Neutrophil (primary cell): ENCODE measurements around the gene SWI5.
"Not testable (repeated sequence)": the region's sequence is repeated elsewhere in the genome, so short reads cannot be mapped to it uniquely, and the experiment has no call there.

Experiments
- H3K27ac ChIP-seq: fragments of 200-600 bp; sonication (generic); 2 replicates; pipeline ENCODE4 v1.5.1; 2016; ENCODE audit warnings: mild to moderate bottlenecking, moderate library complexity
- H3K27me3 ChIP-seq: fragments of 200-600 bp; sonication (generic); 2 replicates; pipeline ENCODE4 v1.6.0; 2016; ENCODE audit warnings: mild to moderate bottlenecking
- H3K36me3 ChIP-seq: fragments of 200-600 bp; sonication (generic); 2 replicates; pipeline ENCODE4 v1.5.1; 2017
- H3K4me1 ChIP-seq, 2 experiments: fragments of 200-600 bp in 1 of 2; sonication (generic) in 1 of 2; 1 replicate in 1 of 2; 2 replicates in 1 of 2; pipeline versions ENCODE4 v1.5.1 to v1.6.1; 2013 to 2016; ENCODE audit warnings: low read depth in 1 of 2, low read length in 1 of 2, mild to moderate bottlenecking in 1 of 2, moderate library complexity in 1 of 2; ENCODE audit not compliant: control insufficient read depth in 1 of 2, insufficient read depth in 1 of 2
- H3K4me3 ChIP-seq, 2 experiments: fragments of 200-600 bp in 1 of 2; sonication (generic) in 1 of 2; 1 replicate in 1 of 2; 2 replicates in 1 of 2; pipeline ENCODE4 v1.5.1; 2013 to 2016; ENCODE audit warnings: low read depth in 1 of 2, low read length in 1 of 2, mild to moderate bottlenecking in 1 of 2, moderate library complexity in 1 of 2
- H3K9me3 ChIP-seq: fragments of 200-600 bp; sonication (generic); 2 replicates; pipeline ENCODE4 v1.5.1; 2016
- CTCF ChIP-seq: fragments of 200-600 bp; sonication (generic); IDR thresholded peaks from 2 replicates; pipeline ENCODE4 v1.5.1; 2016; ENCODE audit warnings: antibody characterized with exemption

Gene SWI5

DNA sequence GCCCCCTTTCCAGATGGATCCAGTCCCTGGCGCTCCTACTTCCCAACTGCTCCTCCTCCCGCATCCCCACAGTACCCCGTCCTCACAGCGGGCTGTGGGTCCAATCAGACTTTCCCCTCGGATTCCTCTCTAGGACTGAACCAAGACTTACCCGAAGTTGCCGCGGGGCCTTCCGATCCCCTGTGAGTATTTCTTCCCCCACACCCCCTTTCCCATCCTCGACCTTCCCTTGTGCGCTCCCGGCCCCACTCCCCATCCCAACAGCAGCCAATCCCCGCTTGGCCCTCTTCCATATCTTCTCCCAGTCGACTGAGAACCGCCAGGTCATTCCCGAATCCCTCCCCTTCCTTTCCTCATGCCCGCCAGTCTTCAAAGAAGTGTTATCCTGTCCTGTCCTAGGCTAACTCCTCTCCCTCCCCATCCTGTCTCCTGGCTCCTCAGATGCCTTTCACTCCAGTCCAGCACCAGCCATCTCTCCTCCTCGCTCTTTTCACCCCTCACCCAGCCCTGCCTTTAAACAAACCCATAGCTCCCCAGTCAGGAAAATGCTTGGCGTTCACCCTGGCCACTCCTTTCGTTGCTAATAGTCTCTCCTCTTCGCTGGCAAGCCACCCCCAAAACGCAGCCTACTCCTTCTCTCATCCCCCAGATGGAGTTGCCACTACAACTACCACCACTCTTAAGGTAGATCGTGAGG, 646 bp downstream of the SWI5 start:
- Histone ChIP-seq H3K4me1 (peaks cover 19 to 21% of the 10 kb centered on the region in 2 experiments), H3K27ac (peak overlapping the region; percentile 85), H3K36me3 (peaks cover 18% of the 10 kb centered on the region), H3K27me3 (no peaks in the 10 kb centered on the region), H3K4me3 (peak overlapping the region; percentile 79 to 87), H3K9me3 (no peaks in the 10 kb centered on the region)
- TF ChIP-seq CTCF = no peak

GRCh38 chr9:128279088-128280073, 3.3 kb downstream of the SWI5 start:
- not testable (repeated sequence) for H3K27ac ChIP-seq, H3K36me3 ChIP-seq, H3K4me3 ChIP-seq, H3K27me3 ChIP-seq, H3K9me3 ChIP-seq
- peaks cover 19 to 21% of the 10 kb centered on the region in 2 experiments for H3K4me1 ChIP-seq

DNA sequence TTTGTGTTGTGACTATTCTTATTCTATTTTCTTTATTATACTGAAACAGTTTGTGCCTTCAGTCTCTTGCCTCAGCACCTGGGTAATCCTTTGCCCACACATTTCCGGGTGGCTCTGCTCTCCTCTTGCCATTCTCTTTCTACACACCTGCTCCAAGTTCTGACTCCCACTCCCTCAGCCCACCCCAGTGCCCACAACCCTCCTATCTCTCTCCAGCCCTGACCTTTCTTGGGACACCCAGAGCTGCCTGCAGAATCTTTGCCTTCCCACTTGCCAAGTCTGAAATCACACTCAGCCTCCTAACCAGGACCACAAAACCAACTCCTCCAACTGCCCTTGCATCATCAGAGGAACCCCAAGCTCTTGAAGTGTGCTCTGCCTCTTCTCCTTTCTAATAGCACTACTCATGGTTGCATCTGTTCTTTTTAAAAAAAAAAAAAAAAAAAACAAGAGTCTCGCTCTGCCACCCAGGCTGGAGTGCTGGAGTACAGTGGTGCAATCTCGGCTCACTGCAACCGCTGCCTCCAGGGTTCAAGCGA, 4.1 kb downstream of the SWI5 start:
- Histone ChIP-seq H3K27ac (no peak overlapping the region), H3K4me3 (no peak overlapping the region), H3K36me3 (no peaks in the 10 kb centered on the region), H3K27me3 (no peaks in the 10 kb centered on the region), H3K9me3 (no peaks in the 10 kb centered on the region), H3K4me1 (peaks cover 11 to 14% of the 10 kb centered on the region in 2 experiments)
- TF ChIP-seq CTCF = no peak

DNA sequence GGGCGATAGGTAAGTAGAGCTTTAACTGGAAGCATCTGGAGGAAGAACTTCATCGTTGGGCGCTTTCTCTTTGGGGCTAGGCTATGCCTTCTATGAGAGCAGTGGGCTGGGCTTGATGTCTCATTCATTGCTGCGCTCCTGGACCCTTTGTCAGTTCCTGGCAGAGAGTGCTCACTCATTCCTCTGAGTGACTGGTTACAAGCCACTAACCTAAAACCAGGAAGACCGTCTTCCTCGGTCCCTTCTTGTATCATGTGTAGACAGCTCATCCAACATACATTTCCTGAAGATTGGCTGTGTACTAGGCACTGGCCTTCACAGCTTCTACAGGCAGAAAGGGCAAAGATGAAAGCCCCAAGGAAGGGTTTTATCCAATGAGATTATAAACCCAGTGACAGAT, 6.4 kb downstream of the SWI5 start:
- Histone ChIP-seq H3K4me1 (no peaks in the 10 kb centered on the region), H3K9me3 (no peaks in the 10 kb centered on the region), H3K27me3 (no peaks in the 10 kb centered on the region), H3K27ac (no peak overlapping the region), H3K4me3 (no peak overlapping the region), H3K36me3 (peaks cover 17% of the 10 kb centered on the region)
- TF ChIP-seq CTCF = no peak

DNA sequence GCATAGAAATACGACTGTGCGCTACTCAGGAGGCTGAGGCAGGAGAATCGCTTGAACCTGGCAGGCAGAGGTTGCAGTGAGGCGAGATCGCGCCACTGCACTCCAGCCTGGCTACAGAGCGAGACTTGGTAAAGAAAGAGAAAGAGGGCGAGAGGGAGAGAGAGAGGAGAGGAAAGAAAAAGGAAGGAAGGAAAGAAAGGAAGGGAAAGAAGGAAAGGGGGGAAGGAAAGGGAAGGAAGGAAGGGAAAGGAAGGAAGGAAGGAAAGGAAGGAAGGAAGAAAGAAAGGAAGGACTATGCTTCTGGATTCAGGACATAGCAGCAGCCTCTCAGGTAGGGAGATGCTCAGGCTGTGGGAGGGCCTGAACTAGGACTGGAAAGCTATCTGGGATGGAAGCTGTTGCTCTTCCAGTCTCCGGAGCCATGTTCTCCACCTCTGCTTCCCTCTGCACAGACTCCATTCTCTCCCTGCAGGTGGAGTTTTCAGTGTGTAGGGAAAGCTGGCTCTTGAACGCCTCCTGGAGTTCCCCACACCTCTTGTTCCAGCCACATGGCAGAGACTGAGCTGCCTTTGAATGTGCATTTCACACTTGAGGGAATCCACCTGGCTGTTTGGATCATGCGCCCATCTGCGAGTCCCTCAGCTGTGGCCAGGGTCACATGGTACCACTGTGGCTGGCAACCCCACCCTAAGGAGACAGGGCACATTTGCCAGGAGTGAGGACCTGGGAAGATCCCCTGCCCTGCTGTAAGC, 9.1 kb downstream of the SWI5 start:
- H3K36me3 ChIP-seq = peaks cover 33% of the 10 kb centered on the region
- no peaks in the 10 kb centered on the region for H3K9me3 ChIP-seq
- H3K4me3 ChIP-seq = no peak overlapping the region
- no peaks in the 10 kb centered on the region for H3K4me1 ChIP-seq
- TF ChIP-seq CTCF = no peak
- H3K27ac ChIP-seq = no peak overlapping the region
- H3K27me3 ChIP-seq = no peaks in the 10 kb centered on the region
